Hindlimb muscle (tissue), 1 donor: Measurements from ENCODE around the gene ZC3H4. TPM values are rescaled to one million over a fixed set of nuclear protein-coding genes. Genes with fewer than 3 reads are reported as not detected.
A peak's percentile ranks its signal among the peaks of the same experiment; 100 is the strongest.
"Not testable (repeated sequence)": the region's sequence is repeated elsewhere in the genome, so short reads cannot be mapped to it uniquely, and the experiment has no call there.

ENCODE experiments used
- DNase-seq: peaks from one replicate; pipeline ENCODE4 v3.0.0-alpha.2; 2013
- polyA plus RNA-seq: library from polyadenylated mRNA; unstranded; fragments of 120-200 nt; gene quantifications from one replicate; pipeline ENCODE4 v1.2.1, GENCODE V29; 2013; ENCODE audit not compliant: insufficient read length

ZC3H4 gene
- 30.4 TPM for polyA plus RNA-seq

DNA sequence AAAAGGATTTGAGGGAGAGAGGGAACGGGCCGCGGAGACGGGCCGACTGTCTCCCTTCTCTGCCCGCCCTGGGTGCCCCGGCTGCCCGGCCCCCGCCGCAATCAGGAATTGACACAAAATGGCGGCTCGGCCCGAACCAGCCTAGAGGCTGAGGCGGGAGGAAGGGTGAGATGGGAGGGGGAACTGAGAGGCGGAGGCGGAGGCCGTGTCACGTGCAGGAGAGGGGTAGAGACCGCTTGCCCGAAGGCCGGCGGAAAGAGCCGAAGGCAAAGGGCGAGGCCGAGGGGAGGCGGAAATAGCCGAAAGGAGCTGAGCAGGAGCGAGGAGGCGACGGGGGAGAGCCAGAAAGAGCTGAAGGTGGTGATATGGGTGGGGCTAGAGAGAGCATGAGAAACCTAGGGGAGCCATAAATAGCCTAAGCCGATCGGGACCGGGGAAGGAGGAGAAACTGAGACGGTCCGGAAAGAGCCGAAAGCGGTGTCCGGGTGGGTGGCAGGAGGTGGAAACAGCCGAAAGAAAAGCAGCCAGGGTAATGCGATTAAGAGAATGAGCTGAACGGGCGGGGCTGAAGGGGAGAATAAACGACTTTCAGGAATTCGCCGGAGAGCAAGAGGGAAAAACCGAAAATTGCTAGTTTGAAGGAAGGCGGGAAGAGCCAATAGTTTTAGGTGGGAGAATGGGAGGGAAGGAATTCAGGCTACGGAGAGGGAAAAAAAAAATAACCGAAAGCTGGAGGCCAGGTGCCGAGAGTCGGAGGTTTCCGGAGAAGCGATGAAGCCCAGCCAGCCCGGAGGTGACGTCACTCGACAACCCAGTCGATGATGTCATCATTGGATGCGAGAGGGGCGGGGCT lies at the start of gene ZC3H4:
TSS of gene ZC3H4 (minus strand) at position 780 of the 853 bp plus-strand sequence. CDS start 1,192 bp downstream, outside the sequence.
- DNase-seq, result peak; percentile 99

DNA sequence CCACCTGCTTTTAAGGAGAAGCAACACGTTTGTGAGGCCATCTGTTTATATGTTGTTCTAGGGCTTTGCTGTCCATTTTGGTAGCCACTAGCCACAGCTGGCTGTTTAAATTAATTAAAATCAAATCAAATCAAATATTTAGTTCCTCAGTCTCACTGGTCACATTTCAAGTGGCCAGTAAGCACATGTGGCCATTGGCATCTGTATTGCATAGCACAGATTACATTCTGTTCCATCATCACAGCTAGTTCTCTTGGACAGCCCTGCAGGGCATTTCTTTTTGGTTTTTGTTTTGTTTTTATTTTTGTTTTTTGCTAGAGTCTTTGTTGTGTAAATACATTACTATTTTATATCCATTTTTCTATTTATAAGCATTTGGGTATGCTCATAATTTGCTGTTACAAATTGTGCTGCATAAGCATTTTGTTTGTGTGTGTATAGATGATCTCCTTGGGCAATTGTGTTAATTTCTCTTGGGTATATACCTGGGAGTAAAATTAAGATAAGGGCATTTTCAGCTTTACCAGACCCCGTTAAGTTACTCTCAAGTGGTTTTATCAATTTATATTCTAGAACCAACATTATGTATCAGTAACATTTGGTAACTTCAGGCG lies 48.4 kb upstream of the ZC3H4 start:
- no peak for DNase-seq

DNA sequence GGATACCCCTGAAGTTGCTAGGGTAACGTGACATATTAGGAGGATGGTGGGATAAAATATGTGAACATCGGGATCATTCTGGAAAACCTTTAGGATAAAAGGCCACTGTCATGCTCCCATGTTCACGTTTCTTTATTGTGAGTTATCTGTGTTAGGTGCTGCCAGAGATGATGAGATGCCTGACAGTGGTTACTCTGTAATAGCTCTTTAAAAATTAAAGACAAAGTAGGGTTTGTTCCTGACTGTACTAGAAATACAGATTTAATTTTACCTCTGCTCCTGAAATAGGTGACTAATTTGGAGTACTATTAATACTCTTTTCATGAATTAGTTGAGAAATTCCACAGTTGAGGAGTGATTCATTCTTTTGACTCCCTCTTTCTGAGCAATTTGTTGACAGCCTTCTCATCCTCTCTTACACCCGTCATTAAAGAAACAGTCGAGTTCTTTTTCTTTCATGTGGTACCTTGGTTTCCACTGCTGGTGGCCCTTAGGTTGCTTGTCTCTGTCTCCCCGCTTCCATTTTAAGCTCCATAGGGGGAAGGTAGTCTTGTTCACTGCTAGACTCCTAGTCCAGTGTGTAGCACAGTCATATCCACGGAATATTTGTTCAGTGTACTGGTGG lies 45.4 kb upstream of the ZC3H4 start:
- no peak for DNase-seq

DNA sequence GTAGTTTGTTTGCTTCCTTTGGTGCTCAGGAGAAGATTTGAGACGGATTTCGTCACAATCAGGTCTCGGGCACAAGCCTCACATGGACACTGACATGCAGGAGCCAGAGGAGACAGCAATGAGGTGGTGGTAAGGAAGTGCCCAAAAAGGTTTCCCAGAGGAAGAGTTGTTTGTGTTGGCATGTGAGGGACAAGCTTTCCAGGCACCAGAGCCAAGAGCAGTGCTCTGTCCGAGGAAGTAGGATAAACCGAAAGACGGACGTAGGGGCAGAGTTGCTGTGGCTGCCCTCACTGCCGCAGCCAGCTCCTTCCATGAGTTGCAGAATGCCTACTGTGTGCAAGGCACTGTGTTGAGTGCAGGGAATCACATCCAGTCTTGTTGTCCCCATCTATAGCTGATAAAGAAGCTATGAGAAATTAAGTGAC lies 44.8 kb upstream of the ZC3H4 start:
- DNase-seq, result no peak

DNA sequence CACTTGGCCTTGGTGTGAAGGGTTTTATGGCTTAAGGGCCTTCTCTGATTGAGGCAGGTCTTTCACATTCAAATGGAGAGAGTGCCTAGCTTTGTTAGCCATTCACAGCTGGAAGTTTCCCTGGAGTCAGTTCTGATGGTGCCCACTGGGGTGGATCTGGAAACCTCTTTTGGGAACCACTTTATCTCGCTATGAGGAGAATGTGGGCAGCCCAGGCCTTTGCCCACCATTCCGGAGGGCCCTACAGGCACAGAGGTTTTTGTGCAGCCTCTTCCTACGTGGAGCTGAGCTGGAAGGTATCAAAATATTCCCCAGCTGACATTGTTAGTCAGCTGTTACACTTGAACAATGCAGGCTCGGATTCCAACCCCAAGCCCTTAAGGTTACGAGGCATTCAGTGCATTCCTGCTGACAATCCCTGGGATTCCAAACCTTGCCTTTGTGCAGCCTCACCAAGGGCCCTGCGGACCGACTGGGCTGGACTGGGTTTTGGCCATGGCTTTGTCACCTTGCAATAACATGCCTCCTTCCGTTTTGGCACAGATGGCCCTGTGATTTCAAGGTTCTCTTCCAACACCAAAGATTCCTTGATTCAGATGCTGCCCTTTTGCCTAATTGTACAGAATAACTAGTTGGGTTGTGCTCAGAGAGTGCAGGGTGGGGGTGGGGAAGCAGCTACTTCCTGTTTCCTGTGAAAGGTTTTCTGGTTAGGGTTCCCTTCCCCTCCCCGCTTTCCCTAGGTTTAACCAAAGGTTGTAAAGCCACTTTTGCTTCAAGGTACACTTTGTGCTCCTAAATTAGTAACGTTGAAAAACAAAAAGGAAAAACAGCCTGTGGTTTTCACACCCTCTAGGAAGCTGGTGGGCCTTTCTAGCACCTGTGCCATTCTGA lies 44.1 kb upstream of the ZC3H4 start:
- no peak for DNase-seq

DNA sequence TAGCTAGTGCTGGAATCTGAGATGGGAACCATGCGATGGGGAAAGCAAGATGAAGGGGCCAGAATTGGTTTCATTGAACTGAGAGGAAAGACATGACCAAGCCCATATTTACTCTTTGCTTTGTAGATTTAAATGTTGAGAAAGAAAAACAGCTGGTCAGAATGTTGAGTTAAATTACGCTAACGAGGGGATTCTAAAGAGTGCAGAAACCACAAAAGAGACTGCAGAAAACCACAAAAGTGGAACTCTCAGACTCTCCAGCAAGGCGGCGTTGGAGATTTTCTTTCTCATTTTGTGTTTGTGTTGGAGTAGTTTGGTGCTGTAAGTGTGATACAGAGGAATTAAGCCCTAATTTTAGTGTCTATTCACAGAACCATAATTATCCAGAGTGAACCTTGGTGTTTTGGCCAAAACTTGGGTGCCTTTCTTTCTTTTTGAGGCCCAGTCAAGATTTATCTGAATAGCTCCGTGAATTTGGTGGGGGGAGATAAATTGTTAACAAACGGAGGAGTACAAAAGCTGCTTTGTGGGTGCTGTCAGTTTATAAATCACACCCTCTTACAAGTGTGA lies 43.4 kb upstream of the ZC3H4 start:
- DNase-seq, result no peak

DNA sequence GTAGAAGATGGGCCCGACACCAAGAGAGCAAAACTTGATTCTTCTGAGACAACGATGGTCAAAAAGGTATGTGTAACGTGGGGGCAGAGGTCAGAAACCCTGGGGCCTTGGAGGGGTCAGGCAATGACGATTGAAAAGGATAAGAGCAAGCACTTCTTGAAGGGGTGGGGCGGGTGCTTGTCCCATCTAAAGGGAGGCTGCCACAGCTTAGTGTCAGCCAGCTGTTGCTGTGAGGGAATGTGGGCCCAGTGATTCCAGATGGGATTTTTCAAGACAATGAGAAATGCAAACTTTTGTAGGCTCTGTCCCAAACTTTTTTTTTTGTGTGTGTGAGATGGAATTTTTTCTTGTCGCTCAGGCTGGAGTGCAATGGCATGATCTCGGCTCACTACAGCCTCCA lies 41.6 kb upstream of the ZC3H4 start:
- DNase-seq, result no peak

DNA sequence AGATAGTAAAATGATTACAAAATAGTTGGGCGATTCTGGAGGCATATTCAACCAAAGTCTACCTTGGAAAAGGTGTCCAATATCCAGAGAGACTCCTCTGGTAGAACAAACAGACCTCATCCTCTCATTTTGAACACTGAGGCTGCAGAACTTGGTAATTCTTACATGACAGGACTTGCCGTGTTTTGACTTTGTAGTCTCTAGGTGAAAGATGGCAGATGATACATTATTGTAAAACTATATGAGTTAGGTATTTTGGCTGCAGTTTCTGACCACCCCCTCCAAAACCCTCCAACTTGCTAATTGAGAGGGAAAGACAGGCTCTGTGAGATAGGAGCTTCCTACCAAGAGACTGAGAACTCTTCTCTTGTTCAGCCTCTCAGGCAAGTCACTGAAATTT lies 39.7 kb upstream of the ZC3H4 start:
- no peak for DNase-seq

DNA sequence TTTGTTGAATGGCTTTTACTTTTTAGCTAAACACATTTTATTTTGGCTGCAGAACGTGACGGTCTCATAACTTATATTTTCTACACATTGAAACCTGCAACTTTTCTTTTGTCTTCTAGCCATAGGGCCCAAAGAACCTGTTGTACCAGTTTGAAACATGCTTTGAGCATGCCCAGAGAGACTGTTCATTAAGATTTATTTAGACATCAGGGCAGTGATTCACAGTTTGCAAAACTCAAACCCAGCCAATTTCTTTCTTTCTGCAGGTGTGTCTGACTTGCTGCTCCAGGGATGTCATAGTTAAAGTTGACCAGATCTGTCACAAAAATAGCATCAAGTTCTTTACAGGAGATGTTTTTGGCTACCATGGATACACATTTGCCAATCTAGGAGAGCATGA lies 39.1 kb upstream of the ZC3H4 start:
- no peak for DNase-seq

DNA sequence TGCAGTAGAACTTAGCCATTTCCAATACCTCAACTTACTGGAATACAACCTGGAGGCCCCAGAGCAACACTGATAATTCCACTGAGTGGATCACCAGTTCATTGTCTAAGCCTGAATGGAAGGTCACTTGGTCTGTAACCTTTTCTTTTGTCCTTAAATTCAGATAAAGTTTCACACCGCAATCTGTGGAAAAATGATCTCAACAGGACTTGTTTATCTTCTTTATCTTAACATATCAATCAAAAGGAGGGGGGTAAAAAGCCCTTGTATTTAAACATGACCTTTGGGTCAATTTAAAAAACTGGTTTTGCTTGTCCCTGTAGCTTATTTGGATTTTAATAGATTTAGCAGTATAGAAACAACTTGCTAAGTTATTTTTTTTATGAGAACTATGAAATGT lies 38.6 kb upstream of the ZC3H4 start:
- DNase-seq, result no peak

DNA sequence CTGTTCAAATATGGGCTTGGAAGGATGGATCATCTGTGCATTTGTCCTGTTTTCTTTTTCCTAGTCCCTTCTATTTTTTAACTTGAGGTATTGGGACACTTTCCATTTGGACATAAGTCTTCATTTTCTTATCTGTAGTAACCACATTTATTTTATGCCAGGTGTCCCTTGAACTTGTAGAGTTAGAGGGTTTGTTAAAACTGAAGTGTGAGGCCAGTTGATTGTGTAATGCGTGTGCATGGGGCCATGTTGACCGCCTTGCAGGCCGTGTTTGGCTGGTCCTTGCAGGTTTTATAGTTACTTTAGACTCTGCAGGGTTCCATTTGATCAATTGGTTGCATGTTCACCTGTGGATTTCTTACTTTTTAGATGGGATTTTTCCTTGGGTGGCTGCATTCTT lies 38.1 kb upstream of the ZC3H4 start:
- DNase-seq, result no peak

DNA sequence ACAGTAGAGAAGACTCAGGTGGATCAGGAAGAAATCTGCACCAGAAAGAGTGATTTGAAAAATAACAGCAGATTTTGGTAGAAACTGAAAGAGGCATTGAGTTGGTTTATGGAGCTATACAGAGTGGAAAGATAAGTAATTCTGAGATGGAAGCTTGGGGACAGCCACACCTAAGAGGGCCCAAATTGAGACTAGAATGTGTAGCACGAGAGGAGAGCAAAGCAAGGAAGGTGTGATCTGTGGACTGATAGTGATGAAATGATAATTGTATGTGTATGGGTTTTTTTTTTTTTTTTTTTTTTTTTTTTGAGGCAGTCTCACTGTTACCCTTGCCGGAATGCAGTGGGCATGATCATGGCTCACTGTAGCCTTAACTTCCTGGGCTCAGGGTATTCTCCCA lies 33.3 kb upstream of the ZC3H4 start:
- DNase-seq, result no peak

DNA sequence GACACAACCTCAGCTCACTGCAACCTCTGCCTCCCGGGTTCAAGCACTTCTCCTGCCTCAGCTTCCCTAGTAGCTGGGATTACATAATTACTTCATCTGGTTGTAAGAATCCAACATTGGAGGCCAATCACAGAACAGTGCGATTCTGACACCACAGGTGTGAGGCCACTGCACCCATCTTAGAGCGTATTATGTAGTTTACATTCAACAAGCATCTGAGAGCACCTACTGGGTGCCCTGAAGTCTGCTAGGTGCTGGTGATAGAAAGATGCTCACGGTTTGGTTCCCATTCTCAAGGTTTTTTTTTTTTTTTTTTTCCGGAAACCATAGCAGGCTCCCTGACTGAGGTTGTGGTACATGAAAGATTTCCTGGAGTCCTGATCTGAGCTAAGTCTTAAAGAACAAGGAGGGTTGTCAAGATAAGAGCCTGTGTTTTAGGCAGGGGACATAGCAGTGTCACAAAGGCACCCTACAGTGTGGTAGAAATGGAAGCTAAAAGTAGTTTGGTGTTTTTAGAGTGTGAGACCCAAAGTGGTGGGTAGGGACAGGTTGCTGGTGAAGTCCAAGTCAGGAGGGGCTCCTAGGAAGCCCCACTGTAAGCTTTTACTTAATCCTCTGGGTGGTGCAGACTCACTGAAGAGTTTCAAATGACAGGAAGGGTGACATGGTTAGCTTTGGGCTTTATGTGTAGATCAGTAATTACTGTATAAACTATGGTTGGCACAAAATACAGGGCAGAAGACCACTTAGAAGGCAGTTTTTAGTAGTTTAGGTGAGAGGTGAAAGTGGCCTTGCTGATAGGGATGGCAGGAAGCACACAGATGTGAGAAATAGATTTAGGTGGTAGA lies 32.3 kb upstream of the ZC3H4 start:
- no peak for DNase-seq

DNA sequence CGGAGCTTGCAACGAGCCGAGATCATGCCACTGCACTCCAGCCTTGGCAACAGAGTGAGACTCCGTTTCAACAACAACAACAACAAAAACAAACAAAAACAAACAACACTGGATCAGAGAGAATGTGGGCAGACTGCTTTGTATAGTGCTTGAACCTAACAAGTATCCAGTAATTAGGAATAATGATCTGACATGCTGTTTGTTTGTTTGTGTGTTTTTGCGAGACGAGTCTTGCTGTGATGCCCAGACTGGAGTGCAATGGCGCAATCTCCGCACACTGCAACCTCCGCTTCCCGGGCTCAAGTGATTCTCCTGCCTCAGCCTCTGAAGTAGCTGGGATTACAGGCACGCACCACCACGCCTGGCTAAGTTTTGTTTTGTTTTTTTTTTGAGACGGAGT lies 31.1 kb upstream of the ZC3H4 start:
- DNase-seq, result no peak

DNA sequence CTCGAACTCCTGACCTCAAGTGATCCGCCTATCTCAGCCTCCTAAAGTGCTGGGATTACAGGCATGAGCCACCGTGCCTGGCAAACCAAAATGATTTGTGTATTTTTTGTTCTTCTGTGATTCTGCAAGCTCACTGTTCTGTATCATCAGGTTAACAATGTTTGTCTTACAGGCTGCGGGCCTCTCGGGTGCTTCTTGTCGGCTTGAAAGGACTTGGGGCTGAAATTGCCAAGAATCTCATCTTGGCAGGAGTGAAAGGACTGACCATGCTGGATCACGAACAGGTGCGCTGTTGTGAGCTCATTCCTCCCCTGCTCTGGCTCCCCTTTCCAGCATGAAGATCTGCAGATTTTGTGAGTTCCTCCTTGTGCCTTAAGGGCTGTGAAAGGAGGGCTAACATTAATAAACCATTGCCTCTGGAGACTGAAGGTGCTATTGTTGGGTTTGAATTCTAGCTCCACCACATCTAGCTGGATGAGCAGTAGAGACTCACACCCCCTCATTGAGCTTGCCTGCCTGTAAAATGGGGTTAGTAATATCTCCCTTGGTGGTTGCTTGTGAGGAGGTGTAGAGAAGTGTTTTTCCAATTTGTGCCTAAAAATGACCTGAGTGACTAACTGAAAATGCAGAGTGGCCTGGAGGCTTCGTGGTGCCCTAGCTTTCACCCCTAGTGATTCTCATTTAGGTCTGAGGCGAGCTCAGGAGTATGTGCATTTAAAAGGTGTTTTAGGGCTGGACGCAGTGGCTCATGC lies 29.9 kb upstream of the ZC3H4 start:
- no peak for DNase-seq

DNA sequence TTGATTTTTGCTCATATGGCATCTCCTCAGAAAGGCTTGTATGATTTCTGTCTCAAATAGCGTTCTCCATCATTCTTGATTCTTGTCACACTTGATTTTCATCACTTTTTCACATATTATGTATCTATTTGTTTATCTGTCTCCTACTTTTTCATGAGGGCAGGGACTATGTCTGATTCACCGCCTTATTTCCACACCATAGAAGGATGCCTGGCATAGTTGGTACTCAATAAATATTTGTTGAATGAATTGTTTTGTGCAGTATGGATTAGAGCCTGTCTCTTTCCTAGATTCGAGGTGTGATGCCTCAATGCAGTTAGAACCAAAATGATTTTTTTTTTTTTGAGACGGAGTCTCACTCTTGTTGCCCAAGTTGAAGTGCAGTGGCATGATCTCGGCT lies 29.2 kb upstream of the ZC3H4 start:
- DNase-seq, result no peak

DNA sequence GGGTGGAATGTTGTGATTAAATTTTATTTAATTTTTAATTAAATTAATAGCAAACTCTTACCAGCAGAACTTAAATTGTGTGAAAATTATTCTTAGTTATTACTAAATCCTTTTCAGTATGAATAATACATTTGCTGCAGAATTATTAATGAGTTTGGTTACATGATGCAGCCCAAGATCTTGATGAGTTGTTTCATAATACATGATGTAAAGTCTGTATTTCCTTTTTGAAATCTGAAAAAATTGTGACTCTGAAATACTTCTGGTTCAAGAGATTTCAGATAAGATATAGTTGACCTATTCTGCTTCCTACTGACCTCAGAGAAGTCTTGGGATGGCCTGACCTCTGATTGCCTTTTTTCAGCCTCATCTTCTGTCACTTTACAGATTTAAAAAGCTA lies 28.1 kb upstream of the ZC3H4 start:
- DNase-seq, result no peak

DNA sequence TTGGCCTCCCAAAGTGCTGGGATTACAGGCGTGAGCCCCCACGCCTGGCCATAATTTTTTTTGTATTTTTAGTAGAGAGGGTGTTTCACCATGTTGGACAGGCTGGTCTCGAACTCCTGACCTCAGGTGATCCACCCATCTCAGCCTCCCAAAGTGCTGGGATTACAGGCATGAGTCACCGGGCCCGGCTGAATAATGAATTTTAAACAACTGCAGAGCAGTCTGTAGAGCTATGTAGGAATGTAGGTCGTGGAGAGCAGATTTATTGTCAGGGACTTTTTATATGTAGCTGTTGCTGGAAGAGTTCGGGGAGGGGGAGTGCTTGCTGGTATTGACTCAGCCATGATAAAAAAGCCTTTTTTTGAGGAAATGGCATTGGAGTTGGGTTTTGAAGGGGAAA lies 27.7 kb upstream of the ZC3H4 start:
- not testable (repeated sequence) for DNase-seq

DNA sequence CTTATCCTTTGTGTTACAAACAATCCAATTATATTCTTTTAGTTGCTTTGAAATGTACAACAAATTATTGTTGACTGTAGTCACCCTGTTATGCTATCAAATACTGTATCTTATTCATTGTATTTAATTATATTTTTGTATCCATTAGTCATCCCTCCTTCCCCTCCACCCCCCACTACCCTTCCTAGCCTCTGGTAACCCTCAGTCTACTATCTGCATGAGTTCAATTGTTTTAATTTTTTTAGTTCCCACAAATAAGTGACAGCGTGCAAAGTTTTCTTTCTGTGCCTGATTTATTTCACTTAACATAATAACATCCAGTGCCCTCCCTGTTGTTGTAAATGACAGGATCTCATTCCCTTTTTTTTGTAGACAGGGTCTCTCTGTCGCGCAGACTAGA lies 21.6 kb upstream of the ZC3H4 start:
- DNase-seq, result no peak

DNA sequence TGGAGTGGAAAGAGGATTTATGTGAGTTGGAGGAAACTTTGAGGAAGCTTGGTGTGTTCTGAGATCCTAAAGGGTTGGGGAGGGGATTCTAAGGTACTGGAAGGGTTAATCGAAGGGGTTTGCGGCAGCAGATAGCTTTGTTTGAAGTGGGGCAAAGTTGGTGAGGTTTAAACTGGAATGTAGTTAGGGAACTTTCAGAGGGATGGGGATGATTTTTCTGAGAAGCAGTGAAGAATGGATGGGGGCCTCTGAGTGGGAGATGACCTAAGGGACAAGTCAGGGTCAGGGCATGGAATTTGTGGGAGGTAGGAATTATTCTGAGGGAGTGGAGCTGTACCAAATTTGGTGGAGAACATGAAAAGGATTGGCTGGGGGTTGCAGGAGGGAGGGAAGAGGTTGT lies 21.0 kb upstream of the ZC3H4 start:
- DNase-seq, result no peak

DNA sequence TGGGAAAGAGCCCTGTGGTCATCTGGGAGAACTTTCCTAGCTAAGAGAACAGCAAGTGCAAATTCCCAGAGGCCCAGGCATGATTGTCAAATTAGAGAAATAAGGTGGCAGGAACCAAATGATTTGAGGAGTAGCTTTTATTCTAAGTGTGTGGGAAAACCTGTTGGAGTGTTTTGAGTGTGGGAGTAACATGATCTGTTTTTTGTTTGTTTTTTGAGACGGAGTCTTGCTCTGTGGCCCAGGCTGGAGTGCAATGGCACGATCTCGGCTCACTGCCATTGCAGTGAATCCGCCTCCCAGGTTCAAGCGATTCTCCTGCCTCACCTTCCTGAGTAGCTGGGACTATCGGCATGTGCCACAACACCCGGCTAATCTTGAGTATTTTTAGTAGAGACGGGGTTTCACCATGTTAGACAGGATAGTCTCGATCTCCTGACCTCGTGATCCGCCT lies 19.5 kb upstream of the ZC3H4 start:
- no peak for DNase-seq
